ENCODE results near the gene EBNA1BP2. TPM values are rescaled to one million over a fixed set of nuclear protein-coding genes. Genes with fewer than 3 reads are reported as not detected.
"Not testable (repeated sequence)": the region's sequence is repeated elsewhere in the genome, so short reads cannot be mapped to it uniquely, and the experiment has no call there.

Gene EBNA1BP2
- total RNA-seq, 1 donor from 2014 or later, result 28.4 TPM

- intact Hi-C loops (cut with DNase I), result no loop called here
- ATAC-seq (ENCODE audit: poor library complexity), result no peak
- DNase-seq, result no peak
These were observed 37.5 kb downstream of the EBNA1BP2 start for GRCh38 chr1:43134640-43135039.

DNA sequence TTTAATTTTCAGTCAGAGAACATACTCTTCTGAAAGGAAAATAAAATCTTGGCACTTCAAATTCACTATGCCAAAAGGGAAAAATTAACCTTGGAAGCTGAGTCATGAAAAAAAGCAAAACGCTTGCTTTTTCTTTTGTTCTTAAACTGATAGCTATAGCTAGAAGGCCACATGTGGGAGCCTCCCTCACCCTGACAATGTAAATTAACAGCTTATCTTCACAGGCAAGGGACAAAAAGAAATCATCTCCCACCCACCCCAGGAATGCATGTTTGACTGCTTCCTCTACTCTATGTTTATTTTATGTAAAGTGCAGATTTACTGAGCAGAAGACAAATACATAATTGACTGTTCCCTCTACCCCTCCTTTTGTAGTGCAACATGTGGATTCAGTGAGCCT lies 38.0 kb downstream of the EBNA1BP2 start:
- DNase-seq (no peak), ATAC-seq (ENCODE audit: poor library complexity) (no peak)
- intact Hi-C loops (cut with DNase I), result no loop called here

- intact Hi-C loops (cut with DNase I), result no loop called here
- ATAC-seq (ENCODE audit: poor library complexity), result no peak
These were observed 42.7 kb downstream of the EBNA1BP2 start for GRCh38 chr1:43129426-43129825.

GRCh38 chr1:43128816-43129215 lies 43.3 kb downstream of the EBNA1BP2 start:
- ATAC-seq (ENCODE audit: poor library complexity), result no peak
- no peak for DNase-seq
- intact Hi-C loops (cut with DNase I), result no loop called here

More at GRCh38 chr1:43129426-43129825, 42.7 kb downstream of the EBNA1BP2 start:
- no peak for DNase-seq

DNA sequence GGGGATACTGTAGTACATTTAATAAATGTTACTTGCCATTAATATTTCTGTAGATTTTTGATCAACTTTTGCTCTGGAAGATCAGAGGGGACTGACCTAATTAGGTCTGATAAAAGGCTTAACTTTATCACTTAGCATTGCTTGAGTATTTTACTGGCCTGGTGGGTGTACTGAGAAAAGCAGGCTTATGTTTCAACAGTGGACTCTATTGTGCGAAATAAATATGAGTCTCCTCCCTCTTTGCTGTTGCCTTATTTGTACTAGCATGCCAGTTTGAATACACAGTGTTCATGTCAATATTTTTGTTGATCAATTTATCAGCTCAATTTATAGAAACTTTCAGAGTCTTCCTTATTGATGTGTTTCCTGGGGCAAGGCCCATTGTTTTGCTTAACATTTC lies 49.1 kb downstream of the EBNA1BP2 start:
- intact Hi-C loops (cut with DNase I), result no loop called here
- DNase-seq, result no peak
- no peak for ATAC-seq (ENCODE audit: poor library complexity)

- intact Hi-C loops (cut with DNase I), result no loop called here
- no peak for ATAC-seq (ENCODE audit: poor library complexity)
- no peak for DNase-seq
These were observed 50.7 kb downstream of the EBNA1BP2 start for GRCh38 chr1:43121256-43121900.

DNA sequence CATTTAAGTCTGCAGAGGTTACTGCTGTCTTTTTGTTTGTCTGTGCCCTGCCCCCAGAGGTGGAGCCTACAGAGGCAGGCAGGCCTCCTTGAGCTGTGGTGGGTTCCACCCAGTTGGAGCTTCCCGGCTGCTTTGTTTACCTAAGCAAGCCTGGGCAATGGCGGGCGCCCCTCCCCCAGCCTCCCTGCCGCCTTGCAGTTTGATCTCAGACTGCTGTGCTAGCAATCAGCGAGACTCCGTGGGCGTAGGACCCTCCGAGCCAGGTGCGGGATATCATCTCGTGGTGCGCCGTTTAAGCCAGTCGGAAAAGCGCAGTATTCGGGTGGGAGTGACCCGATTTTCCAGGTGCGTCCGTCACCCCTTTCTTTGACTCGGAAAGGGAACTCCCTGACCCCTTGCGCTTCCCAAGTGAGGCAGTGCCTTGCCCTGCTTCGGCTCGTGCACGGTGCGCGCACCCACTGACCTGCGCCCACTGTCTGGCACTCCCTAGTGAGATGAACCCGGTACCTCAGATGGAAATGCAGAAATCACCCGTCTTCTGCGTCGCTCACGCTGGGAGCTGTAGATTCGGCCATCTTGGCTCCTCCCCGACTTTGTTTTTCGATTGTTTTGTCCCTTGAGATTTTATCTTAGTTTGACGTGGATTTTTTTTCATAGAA lies 52.0 kb downstream of the EBNA1BP2 start:
- intact Hi-C loops (cut with DNase I); DNase-seq; ATAC-seq (ENCODE audit: poor library complexity): not testable (repeated sequence)

Small RNAs within 50 kb of the gene (microRNA-seq; reads per million reads assigned to microRNA genes)
- 1.6 reads per million for gene MIR6733

Other genes starting within 250 kb of the EBNA1BP2 start
- 41.2 TPM for gene SLC2A1, start 213.4 kb downstream of the EBNA1BP2 start, total RNA-seq
- not detected for gene CFAP57, start within 50 bp of the EBNA1BP2 start, total RNA-seq
- not detected for gene TMEM125, start 97.7 kb upstream of the EBNA1BP2 start, total RNA-seq
- gene C1orf210, start 113.3 kb upstream of the EBNA1BP2 start, total RNA-seq, result not detected
- gene TIE1, start 128.7 kb upstream of the EBNA1BP2 start, total RNA-seq, result 18.5 TPM
- 0.40 TPM for gene MPL, start 165.5 kb upstream of the EBNA1BP2 start, total RNA-seq
- gene CDC20, start 186.7 kb upstream of the EBNA1BP2 start, total RNA-seq, result 0.83 TPM
- 29.3 TPM for gene ELOVL1, start 195.7 kb upstream of the EBNA1BP2 start, total RNA-seq
- 16.5 TPM for gene MED8, start 217.5 kb upstream of the EBNA1BP2 start, total RNA-seq
- gene SZT2, start 217.6 kb upstream of the EBNA1BP2 start, total RNA-seq, result 26.8 TPM

All from Right ventricle myocardium superior (tissue), 1 donor.